ENCODE results near the gene INPP4B. TPM values are rescaled to one million over a fixed set of nuclear protein-coding genes. Genes with fewer than 3 reads are reported as not detected.

The INPP4B gene
- total and polyA plus RNA-seq, 7 donors, result 4.2 to 27.3 (median 17.2) TPM

DNA sequence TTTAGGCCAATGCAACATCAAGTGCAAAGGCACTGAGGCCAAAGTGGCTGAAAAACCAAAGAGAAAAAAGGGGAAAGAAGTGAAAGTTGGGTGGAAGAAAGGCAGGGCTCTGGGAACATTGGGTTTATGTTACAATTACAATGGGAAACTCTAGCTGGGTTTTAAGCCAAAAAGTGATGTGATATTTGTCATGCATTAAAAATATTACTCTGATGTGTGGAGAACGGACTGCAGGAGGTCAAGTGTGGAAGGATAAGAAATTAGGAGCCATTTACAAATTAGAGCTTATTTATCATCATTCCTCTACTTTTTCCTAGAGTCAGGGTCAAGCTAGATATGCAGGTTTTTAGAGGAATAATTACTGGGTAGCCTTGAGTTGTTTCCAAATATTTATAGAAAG, 516.8 kb downstream of the INPP4B start:
- Histone ChIP-seq H3K36me3 (no peaks in the 10 kb centered on the region), H3K4me3 (no peak overlapping the region), H3K27me3 (no peaks in the 10 kb centered on the region), H3K27ac (no peak overlapping the region), H3K4me1 (peaks cover 0 to 15% (median 0%) of the 10 kb centered on the region in 4 donors), H3K9me3 (no peaks in the 10 kb centered on the region)
- WGBS, 2 donors, result 82 to 92% methylated on average over 1 of the region's 1 CpG
- TF ChIP-seq POLR2AphosphoS5 (IDR thresholded peaks at IDR 0.05), result no peak
- TF ChIP-seq EP300 (IDR thresholded peaks at IDR 0.05), result no peak
- no peak for TF ChIP-seq POLR2A (IDR thresholded peaks at IDR 0.05)
- DNase-seq, result no peak
- intact Hi-C loops (cut with DNase I), result no loop called here

DNA sequence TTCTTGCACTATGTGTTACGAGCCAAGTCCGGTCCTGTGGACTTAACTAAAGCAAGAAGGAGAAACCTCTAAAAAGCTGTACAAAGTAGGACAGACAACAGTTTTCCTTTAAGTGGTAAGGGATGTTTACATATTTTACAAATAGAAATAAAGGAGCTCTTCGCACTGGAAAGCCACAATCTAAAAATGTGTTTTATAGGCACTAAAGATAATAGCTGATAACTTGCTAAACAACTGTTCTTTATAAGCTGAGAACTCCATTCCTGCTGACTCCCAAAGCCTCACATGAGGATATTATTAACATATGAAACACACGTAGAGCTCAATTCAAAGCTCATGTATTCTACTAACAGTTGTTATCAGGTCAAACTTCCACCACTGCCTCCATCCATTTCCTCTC, 519.9 kb downstream of the INPP4B start:
- 62 to 80% methylated on average over 4 of the region's 4 CpGs for WGBS, 2 donors
- no peaks in the 10 kb centered on the region for H3K9me3 ChIP-seq
- TF ChIP-seq POLR2A (IDR thresholded peaks at IDR 0.05) (no peak), EP300 (IDR thresholded peaks at IDR 0.05) (no peak), POLR2AphosphoS5 (IDR thresholded peaks at IDR 0.05) (no peak)
- TF ChIP-seq, protein P1, sequence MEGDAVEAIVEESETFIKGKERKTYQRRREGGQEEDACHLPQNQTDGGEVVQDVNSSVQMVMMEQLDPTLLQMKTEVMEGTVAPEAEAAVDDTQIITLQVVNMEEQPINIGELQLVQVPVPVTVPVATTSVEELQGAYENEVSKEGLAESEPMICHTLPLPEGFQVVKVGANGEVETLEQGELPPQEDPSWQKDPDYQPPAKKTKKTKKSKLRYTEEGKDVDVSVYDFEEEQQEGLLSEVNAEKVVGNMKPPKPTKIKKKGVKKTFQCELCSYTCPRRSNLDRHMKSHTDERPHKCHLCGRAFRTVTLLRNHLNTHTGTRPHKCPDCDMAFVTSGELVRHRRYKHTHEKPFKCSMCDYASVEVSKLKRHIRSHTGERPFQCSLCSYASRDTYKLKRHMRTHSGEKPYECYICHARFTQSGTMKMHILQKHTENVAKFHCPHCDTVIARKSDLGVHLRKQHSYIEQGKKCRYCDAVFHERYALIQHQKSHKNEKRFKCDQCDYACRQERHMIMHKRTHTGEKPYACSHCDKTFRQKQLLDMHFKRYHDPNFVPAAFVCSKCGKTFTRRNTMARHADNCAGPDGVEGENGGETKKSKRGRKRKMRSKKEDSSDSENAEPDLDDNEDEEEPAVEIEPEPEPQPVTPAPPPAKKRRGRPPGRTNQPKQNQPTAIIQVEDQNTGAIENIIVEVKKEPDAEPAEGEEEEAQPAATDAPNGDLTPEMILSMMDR (IDR thresholded peaks at IDR 0.05), result no peak

DNA sequence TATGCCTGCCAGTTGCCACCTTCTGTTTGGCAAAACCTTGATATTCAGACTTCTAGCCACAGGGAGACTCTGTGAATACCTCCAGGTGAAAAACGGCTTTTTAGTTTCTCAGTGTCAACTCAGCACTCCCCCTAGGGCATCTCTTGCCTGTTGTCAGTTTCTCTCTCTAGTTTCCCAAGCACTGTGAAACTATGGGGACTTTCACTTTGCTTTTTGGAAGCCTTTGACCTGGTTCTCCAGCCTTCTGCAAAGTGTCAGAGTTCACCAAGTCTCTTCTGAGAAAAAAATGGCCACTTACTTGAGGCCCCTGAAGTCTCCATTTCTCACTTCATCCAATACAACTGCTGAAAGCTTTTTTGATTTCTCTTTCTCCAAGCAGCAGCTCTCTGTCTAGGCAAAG, 521.5 kb downstream of the INPP4B start:
- H3K36me3 ChIP-seq, result no peaks in the 10 kb centered on the region
- no peak overlapping the region for H3K27ac ChIP-seq
- DNase-seq, result no peak
- TF ChIP-seq, protein P1 (IDR thresholded peaks at IDR 0.05), result no peak
- TF ChIP-seq EP300 (IDR thresholded peaks at IDR 0.05) (no peak), POLR2A (IDR thresholded peaks at IDR 0.05) (no peak), POLR2AphosphoS5 (IDR thresholded peaks at IDR 0.05) (no peak)
- intact Hi-C loops (cut with DNase I), result no loop called here
- no peaks in the 10 kb centered on the region for H3K9me3 ChIP-seq
- no peaks in the 10 kb centered on the region for H3K4me1 ChIP-seq
- H3K4me3 ChIP-seq, result no peak overlapping the region
- no peaks in the 10 kb centered on the region for H3K27me3 ChIP-seq
- 81 to 93% methylated on average over 1 of the region's 1 CpG for WGBS, 2 donors

More for the DNA sequence above, 519.9 kb downstream of the INPP4B start:
- Histone ChIP-seq H3K27ac (no peak overlapping the region), H3K27me3 (no peaks in the 10 kb centered on the region), H3K4me3 (no peak overlapping the region), H3K4me1 (peaks cover 0 to 2% (median 0%) of the 10 kb centered on the region in 4 donors), H3K36me3 (no peaks in the 10 kb centered on the region)
- intact Hi-C loops (cut with DNase I), result no loop called here
- no peak for DNase-seq

DNA sequence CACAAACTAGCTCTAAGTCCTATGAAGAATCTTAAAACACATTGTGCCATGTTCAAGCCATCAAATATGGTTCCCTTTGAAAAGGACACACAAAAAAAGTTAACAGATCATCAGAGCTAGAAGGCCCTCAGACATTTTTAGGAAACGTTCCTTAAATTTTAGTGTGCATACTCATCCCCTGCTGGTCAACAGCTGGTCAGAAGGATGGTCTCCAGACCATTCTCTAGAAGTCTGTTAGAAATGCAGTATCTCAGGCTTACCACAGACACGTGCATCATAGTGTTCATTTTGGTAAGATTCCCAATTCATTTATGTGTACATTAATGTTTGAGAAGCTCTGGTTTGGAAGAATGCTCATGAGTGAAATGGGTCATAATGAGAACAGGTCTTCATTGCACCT, 523.1 kb downstream of the INPP4B start:
- intact Hi-C loops (cut with DNase I), result no loop called here
- 88 to 91% methylated on average over 2 of the region's 2 CpGs for WGBS, 2 donors
- no peak for DNase-seq
- Histone ChIP-seq H3K27me3 (no peaks in the 10 kb centered on the region), H3K36me3 (no peaks in the 10 kb centered on the region), H3K9me3 (no peaks in the 10 kb centered on the region), H3K4me3 (no peak overlapping the region), H3K4me1 (no peaks in the 10 kb centered on the region), H3K27ac (no peak overlapping the region)
- TF ChIP-seq POLR2AphosphoS5 (IDR thresholded peaks at IDR 0.05) (no peak), POLR2A (IDR thresholded peaks at IDR 0.05) (no peak)

DNA sequence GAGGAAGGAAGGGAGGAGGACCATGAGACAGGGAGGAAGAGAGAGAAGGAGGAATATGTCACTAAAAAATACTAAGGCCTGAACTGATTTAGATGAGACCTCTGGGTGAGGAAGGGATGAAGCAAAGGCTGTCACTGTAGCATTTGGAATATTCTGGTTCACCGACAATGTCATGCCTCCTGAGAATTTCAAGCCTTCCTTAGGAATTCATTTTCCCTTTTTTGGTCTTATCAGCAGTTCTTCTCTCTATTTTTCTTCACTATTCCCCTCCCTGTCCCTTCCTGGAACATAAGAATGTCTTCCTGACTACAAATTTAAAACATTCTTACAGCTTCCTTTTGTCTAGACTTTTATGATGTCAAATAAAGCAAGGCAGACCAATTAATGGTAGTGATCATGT, 527.8 kb downstream of the INPP4B start:
- 86 to 92% methylated on average over 1 of the region's 1 CpG for WGBS, 2 donors
- Histone ChIP-seq H3K4me1 (no peaks in the 10 kb centered on the region), H3K4me3 (no peak overlapping the region), H3K27ac (no peak overlapping the region), H3K27me3 (no peaks in the 10 kb centered on the region), H3K36me3 (no peaks in the 10 kb centered on the region), H3K9me3 (no peaks in the 10 kb centered on the region)
- no peak for TF ChIP-seq POLR2AphosphoS5 (IDR thresholded peaks at IDR 0.05)
- TF ChIP-seq, protein P1 (IDR thresholded peaks at IDR 0.05), result no peak
- TF ChIP-seq POLR2A (IDR thresholded peaks at IDR 0.05), result no peak
- no peak for TF ChIP-seq EP300 (IDR thresholded peaks at IDR 0.05)
- no peak for DNase-seq
- intact Hi-C loops (cut with DNase I), result no loop called here

DNA sequence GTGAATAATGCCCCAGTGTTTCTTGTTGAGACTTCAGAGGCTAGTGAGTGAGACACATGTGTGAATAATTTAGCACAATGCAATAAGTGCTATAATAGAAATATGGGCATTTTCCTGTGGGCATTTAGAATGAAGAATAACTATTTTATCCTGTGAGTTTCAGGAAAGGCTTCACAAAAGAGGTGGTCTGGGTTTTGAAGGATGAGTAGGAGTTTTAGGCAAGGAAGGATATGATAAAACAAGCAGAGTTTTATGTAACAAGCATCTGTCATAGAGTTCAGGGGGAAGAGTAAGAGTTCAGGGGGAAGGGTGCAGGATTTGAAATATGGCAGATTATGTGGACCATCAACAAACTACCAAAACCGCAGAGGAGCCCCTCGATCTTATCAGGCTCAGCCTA, 529.2 kb downstream of the INPP4B start:
- Histone ChIP-seq H3K27ac (no peak overlapping the region), H3K27me3 (no peaks in the 10 kb centered on the region), H3K4me3 (no peak overlapping the region), H3K4me1 (no peaks in the 10 kb centered on the region), H3K36me3 (no peaks in the 10 kb centered on the region), H3K9me3 (no peaks in the 10 kb centered on the region)
- TF ChIP-seq EP300 (IDR thresholded peaks at IDR 0.05), result no peak
- no peak for TF ChIP-seq POLR2AphosphoS5 (IDR thresholded peaks at IDR 0.05)
- TF ChIP-seq, protein P1 (IDR thresholded peaks at IDR 0.05), result no peak
- no peak for TF ChIP-seq POLR2A (IDR thresholded peaks at IDR 0.05)
- 97 to 98% methylated on average over 2 of the region's 2 CpGs for WGBS, 2 donors
- no peak for DNase-seq
- intact Hi-C loops (cut with DNase I), result no loop called here
